OCI-LY3 (cell line): ENCODE data around the gene FRAS1.

ENCODE experiments used
- H2AFZ ChIP-seq: fragments of 200-600, 300-600 bp; shearing (Covaris generic); 2 replicates; pipeline ENCODE4 v1.6.0; 2014; ENCODE audit warnings: antibody characterized with exemption, low read depth, low read length
- H3K27ac ChIP-seq: fragments of 200-600, 300-600 bp; sonication (generic); 2 replicates; pipeline ENCODE4 v1.5.1; 2014; ENCODE audit warnings: mild to moderate bottlenecking, low read length, moderate library complexity, mixed read lengths
- H3K27me3 ChIP-seq: fragments of 200-600, 300-600 bp; sonication (generic); 2 replicates; pipeline ENCODE4 v1.6.1; 2014; ENCODE audit warnings: low read depth, low read length, mixed read lengths
- H3K36me3 ChIP-seq: fragments of 200-600, 300-600 bp; sonication (generic); replicated peaks from 2 replicates; pipeline ENCODE3; 2014; ENCODE audit warnings: low read depth, low read length, mixed read lengths
- H3K4me1 ChIP-seq: fragments of 300-600, 200-600 bp; sonication (generic); 2 replicates; pipeline ENCODE4 v1.6.1; 2014; ENCODE audit warnings: low read length, mixed read lengths
- H3K4me2 ChIP-seq: fragments of 200-600, 300-600 bp; sonication (generic); 2 replicates; pipeline ENCODE4 v1.6.1; 2014; ENCODE audit warnings: low read length, mixed read lengths
- H3K4me3 ChIP-seq: fragments of 300-600, 200-600 bp; sonication (generic); 2 replicates; pipeline ENCODE4 v1.5.1; 2014; ENCODE audit warnings: antibody characterized with exemption, mild to moderate bottlenecking, low read length, moderate library complexity
- H3K79me2 ChIP-seq: fragments of 300-600, 200-600 bp; shearing (Covaris generic); 2 replicates; pipeline ENCODE4 v1.6.1; 2014; ENCODE audit warnings: mild to moderate bottlenecking, low read length, mixed read lengths
- H3K9ac ChIP-seq: fragments of 300-600, 200-600 bp; shearing (Covaris generic); 2 replicates; pipeline ENCODE4 v1.6.0; 2014; ENCODE audit warnings: mild to moderate bottlenecking, low read length, moderate library complexity
- H3K9me3 ChIP-seq: fragments of 200-600, 300-600 bp; shearing (Covaris generic); 2 replicates; pipeline ENCODE4 v1.6.1; 2014; ENCODE audit warnings: low read length, mixed read lengths; ENCODE audit not compliant: insufficient read depth
- H4K20me1 ChIP-seq: fragments of 200-600, 300-600 bp; sonication (generic); 2 replicates; pipeline ENCODE4 v1.6.1; 2016; ENCODE audit warnings: low read length, mixed read lengths; ENCODE audit not compliant: insufficient read depth
- EZH2phosphoT487 ChIP-seq: fragments of 200-600 bp; shearing (Covaris generic); IDR thresholded peaks from 2 replicates; pipeline ENCODE4 v1.6.1; 2018; ENCODE audit warnings: antibody characterized with exemption, mixed run types, low read depth
- TF ChIP-seq, protein P1 (sequence below): fragments of 200-600, 300-600 bp; sonication (generic); IDR thresholded peaks from 2 replicates; pipeline ENCODE4 v1.5.1; 2014; ENCODE audit warnings: antibody characterized with exemption, low read length, low read depth

The FRAS1 gene

DNA sequence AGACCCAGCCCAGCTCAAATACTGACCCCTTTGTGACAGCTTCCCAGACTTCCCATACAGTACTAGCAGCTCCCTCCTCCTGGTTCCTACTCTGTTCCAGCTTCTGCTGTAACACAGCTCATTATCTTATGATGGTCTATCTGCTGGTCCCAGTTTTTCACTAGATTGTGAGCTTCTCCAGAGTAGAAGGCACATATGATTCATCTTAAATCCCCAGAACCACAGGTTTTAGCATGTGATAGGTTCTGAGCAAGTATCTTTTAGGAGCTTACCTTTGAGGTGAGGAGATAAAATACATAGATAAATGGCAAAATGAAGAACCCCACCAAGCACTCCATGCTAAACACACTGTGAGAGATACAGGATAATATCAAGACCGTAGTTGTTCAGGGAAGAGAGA is 466.9 kb downstream of the FRAS1 start:
- Histone ChIP-seq H3K79me2 (no peaks in the 10 kb centered on the region), H3K9ac (no peak overlapping the region), H3K4me2 (no peak overlapping the region), H2AFZ (no peak overlapping the region), H3K4me1 (no peaks in the 10 kb centered on the region), H3K4me3 (no peak overlapping the region), H3K9me3 (no peaks in the 10 kb centered on the region), H3K27me3 (no peaks in the 10 kb centered on the region), H3K36me3 (no peaks in the 10 kb centered on the region), H4K20me1 (no peaks in the 10 kb centered on the region), H3K27ac (no peak overlapping the region)
- TF ChIP-seq, protein P1, sequence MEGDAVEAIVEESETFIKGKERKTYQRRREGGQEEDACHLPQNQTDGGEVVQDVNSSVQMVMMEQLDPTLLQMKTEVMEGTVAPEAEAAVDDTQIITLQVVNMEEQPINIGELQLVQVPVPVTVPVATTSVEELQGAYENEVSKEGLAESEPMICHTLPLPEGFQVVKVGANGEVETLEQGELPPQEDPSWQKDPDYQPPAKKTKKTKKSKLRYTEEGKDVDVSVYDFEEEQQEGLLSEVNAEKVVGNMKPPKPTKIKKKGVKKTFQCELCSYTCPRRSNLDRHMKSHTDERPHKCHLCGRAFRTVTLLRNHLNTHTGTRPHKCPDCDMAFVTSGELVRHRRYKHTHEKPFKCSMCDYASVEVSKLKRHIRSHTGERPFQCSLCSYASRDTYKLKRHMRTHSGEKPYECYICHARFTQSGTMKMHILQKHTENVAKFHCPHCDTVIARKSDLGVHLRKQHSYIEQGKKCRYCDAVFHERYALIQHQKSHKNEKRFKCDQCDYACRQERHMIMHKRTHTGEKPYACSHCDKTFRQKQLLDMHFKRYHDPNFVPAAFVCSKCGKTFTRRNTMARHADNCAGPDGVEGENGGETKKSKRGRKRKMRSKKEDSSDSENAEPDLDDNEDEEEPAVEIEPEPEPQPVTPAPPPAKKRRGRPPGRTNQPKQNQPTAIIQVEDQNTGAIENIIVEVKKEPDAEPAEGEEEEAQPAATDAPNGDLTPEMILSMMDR, result no peak
- no peak for TF ChIP-seq EZH2phosphoT487

DNA sequence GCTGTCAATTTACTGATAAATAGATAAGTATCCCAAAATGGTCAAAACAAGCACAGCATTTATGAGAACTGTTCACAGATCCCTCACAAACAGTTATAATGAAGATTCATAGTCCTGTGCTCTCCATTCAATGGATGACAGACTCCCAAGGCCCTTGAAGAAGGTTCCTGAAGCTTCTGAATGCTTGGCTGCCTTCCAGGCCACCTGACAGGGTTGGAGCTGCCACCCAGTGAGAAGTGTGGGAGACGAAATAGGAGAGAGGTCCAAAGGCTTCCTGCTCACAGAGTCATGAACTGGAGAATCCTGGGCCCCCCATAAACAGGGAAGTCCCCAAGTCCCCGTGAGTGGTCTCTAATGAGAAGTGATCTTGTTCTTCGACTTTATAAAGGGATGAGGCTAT is 468.4 kb downstream of the FRAS1 start:
- no peak overlapping the region for H3K9ac ChIP-seq
- no peaks in the 10 kb centered on the region for H3K79me2 ChIP-seq
- no peak overlapping the region for H3K27ac ChIP-seq
- no peaks in the 10 kb centered on the region for H3K27me3 ChIP-seq
- TF ChIP-seq, protein P1, result no peak
- TF ChIP-seq EZH2phosphoT487, result no peak
- H3K4me2 ChIP-seq, result no peak overlapping the region
- no peaks in the 10 kb centered on the region for H3K36me3 ChIP-seq
- no peaks in the 10 kb centered on the region for H4K20me1 ChIP-seq
- no peaks in the 10 kb centered on the region for H3K4me1 ChIP-seq
- H3K9me3 ChIP-seq, result no peaks in the 10 kb centered on the region
- H2AFZ ChIP-seq, result no peak overlapping the region
- no peak overlapping the region for H3K4me3 ChIP-seq

DNA sequence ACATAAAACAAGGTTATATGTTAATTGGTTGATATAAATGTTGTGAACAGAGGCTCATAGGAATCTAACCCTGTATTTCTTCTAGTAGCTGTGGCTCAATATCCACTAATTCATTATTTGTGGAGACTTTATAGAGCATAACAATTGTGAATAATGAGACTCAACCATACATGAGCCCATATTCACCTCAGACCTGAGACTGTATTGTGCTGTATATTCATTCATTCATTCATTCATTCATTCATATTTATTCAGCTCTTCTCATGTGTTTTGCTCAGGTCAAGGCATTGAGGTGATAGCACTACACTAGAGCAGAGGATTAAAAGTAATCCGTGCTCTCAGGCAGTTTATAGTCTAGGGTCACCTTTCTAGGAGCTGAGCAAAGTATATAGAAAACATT is 470.0 kb downstream of the FRAS1 start:
- Histone ChIP-seq H3K36me3 (no peaks in the 10 kb centered on the region), H3K27me3 (no peaks in the 10 kb centered on the region), H3K9me3 (no peaks in the 10 kb centered on the region), H3K27ac (no peak overlapping the region), H4K20me1 (no peaks in the 10 kb centered on the region), H3K9ac (no peak overlapping the region), H3K4me3 (no peak overlapping the region), H3K4me2 (no peak overlapping the region), H3K4me1 (no peaks in the 10 kb centered on the region), H3K79me2 (no peaks in the 10 kb centered on the region), H2AFZ (no peak overlapping the region)
- TF ChIP-seq, protein P1, result no peak
- TF ChIP-seq EZH2phosphoT487, result no peak

DNA sequence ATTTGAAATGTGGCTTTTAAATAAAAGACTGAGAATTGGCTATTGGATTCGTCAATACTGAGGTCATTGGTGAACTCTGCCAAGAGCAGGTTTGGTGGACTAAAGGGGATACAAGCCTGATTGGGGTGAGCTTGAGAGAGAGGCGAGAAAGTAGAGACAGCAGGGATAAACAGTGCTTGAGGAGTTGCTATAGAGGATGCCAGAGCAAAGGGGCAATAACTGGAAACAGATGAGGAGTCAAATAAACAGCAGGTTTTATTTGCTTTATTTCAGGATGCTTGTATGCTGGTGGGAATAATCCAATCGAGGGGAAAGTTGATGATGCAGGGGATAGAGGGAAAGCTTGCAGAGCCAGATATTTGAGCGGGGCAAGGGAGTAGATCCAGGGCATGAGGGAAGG is 470.4 kb downstream of the FRAS1 start:
- Histone ChIP-seq H3K4me2 (no peak overlapping the region), H2AFZ (no peak overlapping the region), H3K9ac (no peak overlapping the region), H4K20me1 (no peaks in the 10 kb centered on the region), H3K79me2 (no peaks in the 10 kb centered on the region), H3K4me1 (no peaks in the 10 kb centered on the region), H3K27me3 (no peaks in the 10 kb centered on the region), H3K4me3 (no peak overlapping the region), H3K36me3 (no peaks in the 10 kb centered on the region), H3K27ac (no peak overlapping the region), H3K9me3 (no peaks in the 10 kb centered on the region)
- TF ChIP-seq, protein P1, result no peak
- TF ChIP-seq EZH2phosphoT487, result no peak
